K562 (cell line): ENCODE results near the gene KCNAB1. TPM values are rescaled to one million over a fixed set of nuclear protein-coding genes. Genes with fewer than 3 reads are reported as not detected.

Experiments used
- CTCFL ChIP-seq: IDR thresholded peaks from 2 replicates; pipeline ENCODE4 v1.6.1; 2011; ENCODE audit warnings: borderline replicate concordance, low read depth, mild to moderate bottlenecking, moderate library complexity, low read length; ENCODE audit not compliant: insufficient read depth, poor library complexity, severe bottlenecking
- GTF2A2 ChIP-seq: IDR thresholded peaks from 2 replicates; pipeline ENCODE4 v1.6.1; 2016; ENCODE audit warnings: mild to moderate bottlenecking, missing genetic modification characterization, missing compliant biosample characterization
- HNRNPLL ChIP-seq: fragments of 200-400 bp; formaldehyde crosslinking; IDR thresholded peaks from 2 replicates; pipeline ENCODE4 v1.6.1; 2017; ENCODE audit warnings: low read length, low read depth, mild to moderate bottlenecking; ENCODE audit not compliant: poor library complexity, severe bottlenecking
- MECOM ChIP-seq: fragments of 250-450 bp; sonication (Bioruptor Pico); IDR thresholded peaks from 2 replicates; pipeline ENCODE4 v1.8.0; 2022; ENCODE audit warnings: inconsistent platforms
- PCBP1 ChIP-seq: fragments of 200-400 bp; formaldehyde crosslinking; IDR thresholded peaks from 2 replicates; pipeline ENCODE4 v1.6.1; 2018; ENCODE audit warnings: mild to moderate bottlenecking, low read depth, low read length; ENCODE audit not compliant: poor library complexity, severe bottlenecking
- ZKSCAN1 ChIP-seq: fragments of 150-350 bp; IDR thresholded peaks from 2 replicates; pipeline ENCODE4 v1.6.1; 2016; ENCODE audit warnings: low read depth, low read length
- ZNF121 ChIP-seq: sonication (generic); formaldehyde crosslinking; conservative IDR thresholded peaks from 2 replicates; pipeline ENCODE4 v1.8.0; 2022; ENCODE audit warnings: missing genetic modification reagents
- ZNF584 ChIP-seq: fragments of 200-800 bp; sonication (Bioruptor generic); IDR thresholded peaks from 2 replicates; pipeline ENCODE4 v1.6.1; 2016; ENCODE audit warnings: low read depth, mild to moderate bottlenecking, missing genetic modification characterization, missing compliant biosample characterization
- ZNF764 ChIP-seq: fragments of 250-450 bp; sonication (Bioruptor Pico); IDR thresholded peaks from 2 replicates; pipeline ENCODE4 v1.4.0; 2020; ENCODE audit warnings: low read depth, mild to moderate bottlenecking, moderate library complexity
- polyA plus RNA-seq, 8 experiments: library from polyadenylated mRNA; depleted of rRNA in 4 of 8; stranded (reverse) in 5 of 8; unstranded in 3 of 8; fragments of >200 nt; fragmentation: Nextera tagmentation in 2 of 8; fragmentation: Illumina TruSeq in 1 of 8; extraction: Ambion mirVana in 2 of 8; extraction: Trizol in 1 of 8; gene quantifications; 2 replicates each; pipeline versions ENCODE4 v1.2.1 to v1.2.3, GENCODE V29; 2011 to 2014; ENCODE audit warnings: inconsistent platforms in 1 of 8, missing spikeins in 1 of 8
- total RNA-seq, 7 experiments: library from RNA; depleted of rRNA in 6 of 7; stranded (reverse); fragments of >200 nt in 6 of 7; fragmentation: Illumina TruSeq in 2 of 7; extraction: Trizol in 2 of 7; gene quantifications; 2 replicates each; pipeline versions ENCODE4 v1.2.1 to v1.2.3, GENCODE V29; 2011 to 2021; ENCODE audit warnings: low replicate concordance in 1 of 7
- TF ChIP-seq, protein P1 (sequence below), 2 experiments: fragments of 450-650 bp; formaldehyde crosslinking in 1 of 2; IDR thresholded peaks; 2 replicates each; pipeline versions ENCODE4 v1.4.0 to v1.6.1; 2014 to 2020; ENCODE audit warnings: mild to moderate bottlenecking in 2 of 2, borderline replicate concordance in 1 of 2, low read depth in 1 of 2

Gene KCNAB1
- total and polyA plus RNA-seq, 9 of the 15 experiments (the other 6 are each of a cell fraction or from before 2014, with no cell fraction given): 0.14 to 1.2 (median 0.51) TPM

- TF ChIP-seq, protein P1, sequence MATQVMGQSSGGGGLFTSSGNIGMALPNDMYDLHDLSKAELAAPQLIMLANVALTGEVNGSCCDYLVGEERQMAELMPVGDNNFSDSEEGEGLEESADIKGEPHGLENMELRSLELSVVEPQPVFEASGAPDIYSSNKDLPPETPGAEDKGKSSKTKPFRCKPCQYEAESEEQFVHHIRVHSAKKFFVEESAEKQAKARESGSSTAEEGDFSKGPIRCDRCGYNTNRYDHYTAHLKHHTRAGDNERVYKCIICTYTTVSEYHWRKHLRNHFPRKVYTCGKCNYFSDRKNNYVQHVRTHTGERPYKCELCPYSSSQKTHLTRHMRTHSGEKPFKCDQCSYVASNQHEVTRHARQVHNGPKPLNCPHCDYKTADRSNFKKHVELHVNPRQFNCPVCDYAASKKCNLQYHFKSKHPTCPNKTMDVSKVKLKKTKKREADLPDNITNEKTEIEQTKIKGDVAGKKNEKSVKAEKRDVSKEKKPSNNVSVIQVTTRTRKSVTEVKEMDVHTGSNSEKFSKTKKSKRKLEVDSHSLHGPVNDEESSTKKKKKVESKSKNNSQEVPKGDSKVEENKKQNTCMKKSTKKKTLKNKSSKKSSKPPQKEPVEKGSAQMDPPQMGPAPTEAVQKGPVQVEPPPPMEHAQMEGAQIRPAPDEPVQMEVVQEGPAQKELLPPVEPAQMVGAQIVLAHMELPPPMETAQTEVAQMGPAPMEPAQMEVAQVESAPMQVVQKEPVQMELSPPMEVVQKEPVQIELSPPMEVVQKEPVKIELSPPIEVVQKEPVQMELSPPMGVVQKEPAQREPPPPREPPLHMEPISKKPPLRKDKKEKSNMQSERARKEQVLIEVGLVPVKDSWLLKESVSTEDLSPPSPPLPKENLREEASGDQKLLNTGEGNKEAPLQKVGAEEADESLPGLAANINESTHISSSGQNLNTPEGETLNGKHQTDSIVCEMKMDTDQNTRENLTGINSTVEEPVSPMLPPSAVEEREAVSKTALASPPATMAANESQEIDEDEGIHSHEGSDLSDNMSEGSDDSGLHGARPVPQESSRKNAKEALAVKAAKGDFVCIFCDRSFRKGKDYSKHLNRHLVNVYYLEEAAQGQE (IDR thresholded peaks at IDR 0.05; ENCODE audit: borderline replicate concordance): peak; percentile 65
- TF ChIP-seq, protein P1 (CRISPR knock-in tag; IDR thresholded peaks at IDR 0.05; ENCODE audit: low read depth): no peak
- TF ChIP-seq GTF2A2 (tag) (peak; percentile 84), MECOM (peak; percentile 91), ZKSCAN1 (no peak), CTCFL (peak; percentile 32), ZNF121 (CRISPR knock-in tag) (no peak), ZNF584 (CRISPR knock-in tag) (peak; percentile 82), ZNF764 (no peak), PCBP1 (no peak), HNRNPLL (no peak)
Measured at GRCh38 chr3:156455839-156456238, 335.5 kb downstream of the KCNAB1 start (continued).
